Measurements from ENCODE around the gene DNAJC13. TPM values are rescaled to one million over a fixed set of nuclear protein-coding genes. Genes with fewer than 3 reads are reported as not detected.
"Not testable (repeated sequence)": the region's sequence is repeated elsewhere in the genome, so short reads cannot be mapped to it uniquely, and the experiment has no call there.

Gene DNAJC13
- total and polyA plus RNA-seq, 2 donors (not counting 3 experiments of a cell fraction or from before 2014, with no cell fraction given), result 14.3 to 71.7 TPM

GRCh38 chr3:132556036-132556386 is 138.7 kb downstream of the DNAJC13 start:
- not testable (repeated sequence) for BruUV-seq (replicated peaks); FAIRE-seq
- H3K27ac ChIP-seq (ENCODE audit: insufficient read depth, low read depth, low read length), result peak overlapping the region; percentile 48

GRCh38 chr3:132556508-132557159 is 139.3 kb downstream of the DNAJC13 start:
- dilution Hi-C loops (cut with MboI; ENCODE audit: extremely low pct_ligation_motif_present, low sequenced_read_pairs), result no loop called here

More at GRCh38 chr3:132556036-132556386, 138.7 kb downstream of the DNAJC13 start:
- DNase-seq (ENCODE audit: low read depth, low spot score); H3K36me3 ChIP-seq (ENCODE audit: control insufficient read depth in 2 of 2, extremely low read depth in 1 of 2, insufficient read depth in 2 of 2, low read length in 2 of 2); H3K4me3 ChIP-seq (replicated peaks in 1 of 3; ENCODE audit: insufficient read depth in 1 of 3, low read depth in 1 of 3, low read length in 3 of 3); H3K9me1 ChIP-seq (replicated peaks; ENCODE audit: control insufficient read depth, extremely low read depth, insufficient read depth, low read length); H4K20me1 ChIP-seq (replicated peaks; ENCODE audit: control insufficient read depth, extremely low read depth, insufficient read depth, low read length); H3K27me3 ChIP-seq (ENCODE audit: control insufficient read depth in 2 of 2, insufficient read depth in 2 of 2, low read length in 2 of 2); dilution Hi-C loops (cut with MboI; ENCODE audit: extremely low pct_ligation_motif_present, low sequenced_read_pairs); H3K79me2 ChIP-seq (ENCODE audit: control insufficient read depth, insufficient read depth, low read length); H3K9ac ChIP-seq (replicated peaks; ENCODE audit: extremely low read depth, insufficient read depth, low read length); intact Hi-C loops (cut with micrococcal nuclease); H3K9me3 ChIP-seq (replicated peaks; ENCODE audit: control insufficient read depth, insufficient read depth, low read length); H2AFZ ChIP-seq (ENCODE audit: low read depth, low read length); H3K4me2 ChIP-seq (ENCODE audit: insufficient read depth, low read length): not testable (repeated sequence)
- H3K4me1 ChIP-seq (ENCODE audit: control insufficient read depth, extremely low read depth, insufficient read depth, low read length), result peaks cover 29% of the 10 kb centered on the region
- ChIA-PET POLR2A (interaction anchor here (1.3 kb wide), 1 partner anchor 10 kb away, joined by 3 read pairs; no protein-coding TSS in a partner anchor), CTCF (interaction anchor here (2.8 to 2.9 kb wide), 2 partner anchors 20 to 87 kb away, joined by 14 to 15 read pairs; no protein-coding TSS in a partner anchor)

More at GRCh38 chr3:132556508-132557159, 139.3 kb downstream of the DNAJC13 start:
- no peaks in the 10 kb centered on the region for H3K9me1 ChIP-seq (replicated peaks; ENCODE audit: control insufficient read depth, extremely low read depth, insufficient read depth, low read length)
- no peaks in the 10 kb centered on the region for H3K36me3 ChIP-seq (ENCODE audit: control insufficient read depth in 2 of 2, extremely low read depth in 1 of 2, insufficient read depth in 2 of 2, low read length in 2 of 2)
- CTCF ChIA-PET, result interaction anchor here (0.9 kb wide), 1 partner anchor 80 kb away, joined by 3 read pairs; no protein-coding TSS in a partner anchor
- no peaks in the 10 kb centered on the region for H3K79me2 ChIP-seq (ENCODE audit: control insufficient read depth, insufficient read depth, low read length)
- H3K4me3 ChIP-seq (replicated peaks in 1 of 3; ENCODE audit: insufficient read depth in 1 of 3, low read depth in 1 of 3, low read length in 3 of 3), result no peak overlapping the region
- TF ChIP-seq MYC (IDR thresholded peaks at IDR 0.05; ENCODE audit: low read depth, low read length) (no peak), POLR2A (IDR thresholded peaks at IDR 0.05; ENCODE audit: low read depth, low read length) (no peak), JUN (IDR thresholded peaks at IDR 0.05; ENCODE audit: borderline replicate concordance, insufficient read depth, insufficient read length, low read depth) (no peak), POLR2AphosphoS5 (IDR thresholded peaks at IDR 0.05; ENCODE audit: insufficient read depth, low read depth, low read length) (no peak), GATA2 (IDR thresholded peaks at IDR 0.05; ENCODE audit: insufficient read depth, insufficient read length, low read depth, low read length) (no peak), EZH2 (IDR thresholded peaks at IDR 0.05; ENCODE audit: borderline replicate concordance, low read depth, low read length, severe bottlenecking) (no peak), CTCF (IDR thresholded peaks at IDR 0.05; ENCODE audit: extremely low read depth in 1 of 2, insufficient read depth in 1 of 2, low read depth in 1 of 2, low read length in 2 of 2) (no peak), FOS (IDR thresholded peaks at IDR 0.05; ENCODE audit: borderline replicate concordance, insufficient read depth, low read length) (no peak)
- TF ChIP-seq, protein P1, sequence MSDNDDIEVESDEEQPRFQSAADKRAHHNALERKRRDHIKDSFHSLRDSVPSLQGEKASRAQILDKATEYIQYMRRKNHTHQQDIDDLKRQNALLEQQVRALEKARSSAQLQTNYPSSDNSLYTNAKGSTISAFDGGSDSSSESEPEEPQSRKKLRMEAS (IDR thresholded peaks at IDR 0.05; ENCODE audit: insufficient read depth, insufficient read length), result no peak
- intact Hi-C loops (cut with micrococcal nuclease), result no loop called here
- no peaks in the 10 kb centered on the region for H3K27me3 ChIP-seq (ENCODE audit: control insufficient read depth in 2 of 2, insufficient read depth in 2 of 2, low read length in 2 of 2)
- FAIRE-seq (no peak), DNase-seq (ENCODE audit: low read depth, low spot score) (peak; percentile 28)
- no peak overlapping the region for H3K4me2 ChIP-seq (ENCODE audit: insufficient read depth, low read length)
- no peak overlapping the region for H2AFZ ChIP-seq (ENCODE audit: low read depth, low read length)
- H3K9me3 ChIP-seq (replicated peaks; ENCODE audit: control insufficient read depth, insufficient read depth, low read length), result no peaks in the 10 kb centered on the region
- H3K9ac ChIP-seq (replicated peaks; ENCODE audit: extremely low read depth, insufficient read depth, low read length), result no peak overlapping the region
- POLR2A ChIA-PET, result no interaction called here
- H3K4me1 ChIP-seq (ENCODE audit: control insufficient read depth, extremely low read depth, insufficient read depth, low read length), result peaks cover 28% of the 10 kb centered on the region
- BruUV-seq (replicated peaks), result no TSS peak
- H4K20me1 ChIP-seq (replicated peaks; ENCODE audit: control insufficient read depth, extremely low read depth, insufficient read depth, low read length), result no peaks in the 10 kb centered on the region
- no peak overlapping the region for H3K27ac ChIP-seq (ENCODE audit: insufficient read depth, low read depth, low read length)
